Neural crest cell (in vitro differentiated cells): ENCODE measurements around the gene YWHAE. TPM values are rescaled to one million over a fixed set of nuclear protein-coding genes. Genes with fewer than 3 reads are reported as not detected.
"Not testable (repeated sequence)": the region's sequence is repeated elsewhere in the genome, so short reads cannot be mapped to it uniquely, and the experiment has no call there.

Experiments used
- DNase-seq: peaks from one replicate; pipeline ENCODE4 v3.0.0; 2021; ENCODE audit warnings: low read depth, mixed read lengths, low spot score
- H3K27ac Mint-ChIP-seq: one replicate; pipeline ENCODE4 v1.8.0; 2021; ENCODE audit warnings: mild to moderate bottlenecking, mixed read lengths; ENCODE audit not compliant: unreplicated experiment
- H3K27me3 Mint-ChIP-seq: 2 replicates; pipeline ENCODE4 v1.8.0; 2021; ENCODE audit warnings: low read depth, mild to moderate bottlenecking, mixed read lengths
- H3K36me3 Mint-ChIP-seq: 2 replicates; pipeline ENCODE4 v1.8.0; 2021; ENCODE audit warnings: low read depth, mild to moderate bottlenecking, mixed read lengths
- H3K4me1 Mint-ChIP-seq: 2 replicates; pipeline ENCODE4 v1.8.0; 2021; ENCODE audit warnings: mixed read lengths
- H3K4me3 Mint-ChIP-seq: one replicate; pipeline ENCODE4 v1.8.0; 2021; ENCODE audit warnings: mild to moderate bottlenecking, mixed read lengths
- H3K9me3 Mint-ChIP-seq: 2 replicates; pipeline ENCODE4 v1.8.0; 2021; ENCODE audit warnings: mixed read lengths
- CTCF ChIP-seq: fragments of 200-600 bp; sonication (generic); conservative IDR thresholded peaks from 2 replicates; pipeline ENCODE4 v1.5.0; 2021; ENCODE audit warnings: antibody characterized with exemption, mild to moderate bottlenecking
- total RNA-seq: library from RNA; stranded (reverse); gene quantifications from 2 replicates; pipeline ENCODE4 v1.2.1, GENCODE V29; 2021

YWHAE gene
- total RNA-seq, 1 donor from 2014 or later = 1,231 TPM

GRCh38 chr17:1384905-1385435, 15.1 kb downstream of the YWHAE start:
- H3K9me3 Mint-ChIP-seq = no peaks in the 10 kb centered on the region
- DNase-seq = no peak
- H3K4me1 Mint-ChIP-seq = peaks cover 29% of the 10 kb centered on the region
- no peaks in the 10 kb centered on the region for H3K36me3 Mint-ChIP-seq
- no peak overlapping the region for H3K27ac Mint-ChIP-seq
- H3K27me3 Mint-ChIP-seq = no peaks in the 10 kb centered on the region
- no peak for TF ChIP-seq CTCF
- H3K4me3 Mint-ChIP-seq = no peak overlapping the region

GRCh38 chr17:1379930-1380313, 20.1 kb downstream of the YWHAE start:
- no peak for DNase-seq
- no peaks in the 10 kb centered on the region for H3K9me3 Mint-ChIP-seq
- no peaks in the 10 kb centered on the region for H3K27me3 Mint-ChIP-seq
- no peak overlapping the region for H3K27ac Mint-ChIP-seq
- H3K4me1 Mint-ChIP-seq = peaks cover 58% of the 10 kb centered on the region
- H3K4me3 Mint-ChIP-seq = no peak overlapping the region
- peaks cover 2% of the 10 kb centered on the region for H3K36me3 Mint-ChIP-seq
- no peak for TF ChIP-seq CTCF

- no peaks in the 10 kb centered on the region for H3K27me3 Mint-ChIP-seq
- H3K27ac Mint-ChIP-seq = no peak overlapping the region
- H3K9me3 Mint-ChIP-seq = no peaks in the 10 kb centered on the region
- peaks cover 4% of the 10 kb centered on the region for H3K36me3 Mint-ChIP-seq
- no peak for TF ChIP-seq CTCF
- H3K4me1 Mint-ChIP-seq = peaks cover 63% of the 10 kb centered on the region
- DNase-seq = no peak
- peak overlapping the region; percentile 10 for H3K4me3 Mint-ChIP-seq
These were observed 20.7 kb downstream of the YWHAE start for GRCh38 chr17:1379208-1379929.

- not testable (repeated sequence) for DNase-seq, H3K36me3 Mint-ChIP-seq, H3K9me3 Mint-ChIP-seq, H3K27me3 Mint-ChIP-seq, H3K27ac Mint-ChIP-seq, H3K4me3 Mint-ChIP-seq
- H3K4me1 Mint-ChIP-seq = peaks cover 65% of the 10 kb centered on the region
These were observed 21.6 kb downstream of the YWHAE start for GRCh38 chr17:1378476-1378860.

- DNase-seq = no peak
- no peaks in the 10 kb centered on the region for H3K9me3 Mint-ChIP-seq
- TF ChIP-seq CTCF = no peak
- peaks cover 7% of the 10 kb centered on the region for H3K36me3 Mint-ChIP-seq
- no peak overlapping the region for H3K27ac Mint-ChIP-seq
- no peak overlapping the region for H3K4me3 Mint-ChIP-seq
- H3K4me1 Mint-ChIP-seq = peaks cover 66% of the 10 kb centered on the region
- no peaks in the 10 kb centered on the region for H3K27me3 Mint-ChIP-seq
These were observed 22.7 kb downstream of the YWHAE start for GRCh38 chr17:1377334-1377733.

- TF ChIP-seq CTCF = no peak
- Mint-ChIP-seq H3K27me3 (no peaks in the 10 kb centered on the region), H3K27ac (no peak overlapping the region), H3K36me3 (peaks cover 10% of the 10 kb centered on the region), H3K4me1 (peaks cover 64% of the 10 kb centered on the region), H3K9me3 (no peaks in the 10 kb centered on the region), H3K4me3 (no peak overlapping the region)
- DNase-seq = no peak
These were observed 24.0 kb downstream of the YWHAE start for GRCh38 chr17:1376061-1376460.
